HG03039 (cell line): ENCODE data around the gene DDX20.
A peak's percentile ranks its signal among the peaks of the same experiment; 100 is the strongest.
"Not testable (repeated sequence)": the region's sequence is repeated elsewhere in the genome, so short reads cannot be mapped to it uniquely, and the experiment has no call there.

Experiments used
- ATAC-seq: cut with Tn5 transposase; IDR thresholded peaks from one replicate; pipeline ENCODE4 v1.9.1; 2021; ENCODE audit warnings: mild to moderate bottlenecking, moderate library complexity; ENCODE audit not compliant: unreplicated experiment

The DDX20 gene

DNA sequence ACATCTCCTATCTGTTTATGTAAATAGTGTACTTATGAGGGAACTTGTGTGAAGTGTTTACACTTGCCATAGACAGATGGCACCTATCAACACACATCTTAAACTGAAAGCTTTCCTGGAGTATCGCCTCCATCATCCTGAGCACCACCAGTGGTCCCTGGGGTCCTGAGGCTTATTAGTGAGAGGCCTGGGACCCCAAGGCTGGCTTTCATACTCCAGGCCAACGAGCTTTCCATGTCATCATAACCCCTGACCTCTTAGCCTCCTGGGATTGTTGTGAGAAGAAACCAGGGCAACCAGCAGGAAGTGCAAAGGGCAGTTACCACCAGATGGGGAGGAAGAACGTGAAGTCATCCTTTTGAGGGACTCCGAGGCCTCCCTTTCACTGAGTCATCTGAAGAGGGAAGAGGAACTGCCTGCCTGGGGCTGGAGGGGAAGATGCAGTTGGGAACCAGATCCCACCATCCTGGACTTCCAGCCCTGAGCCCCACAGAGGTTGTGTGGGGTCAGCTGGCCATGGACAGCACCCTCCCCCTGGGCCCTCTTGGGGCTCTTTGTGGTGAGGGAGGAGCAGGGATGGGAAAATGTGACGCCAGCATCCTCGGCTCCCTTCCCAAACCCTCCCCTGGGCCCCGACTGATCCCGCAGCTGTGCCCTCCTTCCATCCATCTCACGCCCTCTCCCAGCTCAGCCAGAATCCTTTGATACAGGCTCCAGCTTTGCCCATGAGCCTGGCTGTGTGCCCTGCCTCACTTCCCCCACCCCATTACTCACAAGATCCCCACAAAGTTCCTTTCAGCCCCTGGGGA is 22.3 kb upstream of the DDX20 start:
- ATAC-seq = no peak

DNA sequence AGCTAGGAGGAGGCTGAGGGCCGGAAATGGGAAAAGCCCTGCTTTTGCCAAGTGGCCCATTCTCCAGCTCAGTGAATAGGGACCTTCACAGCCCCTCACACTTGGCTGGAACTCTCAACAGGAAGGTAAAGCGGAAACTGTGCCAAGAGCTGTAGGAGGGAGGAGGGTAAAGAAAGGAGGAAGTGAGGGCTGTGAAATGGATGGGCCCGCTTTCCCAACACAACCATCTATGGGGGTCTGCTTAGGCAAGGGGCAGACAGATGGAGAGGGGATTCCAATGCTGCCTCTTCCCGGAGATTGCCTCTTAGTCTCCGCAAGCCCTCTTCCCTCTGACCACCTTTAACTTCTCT is 21.7 kb upstream of the DDX20 start:
- ATAC-seq = no peak

DNA sequence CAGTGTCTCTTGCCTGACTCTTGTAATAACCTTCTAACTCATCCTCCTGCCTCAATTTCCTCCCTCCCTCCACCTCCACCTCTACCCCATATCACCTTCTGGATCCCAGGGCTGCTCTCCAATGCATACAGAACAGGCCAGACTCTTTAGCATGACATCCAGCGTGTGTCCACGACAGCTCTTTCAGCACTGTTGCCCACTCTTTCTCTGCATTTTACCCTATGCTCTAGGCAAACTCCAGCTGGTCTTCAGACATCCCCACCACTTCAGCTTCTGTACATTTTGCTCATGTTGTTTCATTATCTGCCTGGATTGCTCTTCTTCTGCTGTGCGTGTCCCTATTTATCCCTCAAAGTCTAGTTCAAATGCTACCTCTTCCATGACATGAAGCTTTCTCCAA is 21.3 kb upstream of the DDX20 start:
- no peak for ATAC-seq

DNA sequence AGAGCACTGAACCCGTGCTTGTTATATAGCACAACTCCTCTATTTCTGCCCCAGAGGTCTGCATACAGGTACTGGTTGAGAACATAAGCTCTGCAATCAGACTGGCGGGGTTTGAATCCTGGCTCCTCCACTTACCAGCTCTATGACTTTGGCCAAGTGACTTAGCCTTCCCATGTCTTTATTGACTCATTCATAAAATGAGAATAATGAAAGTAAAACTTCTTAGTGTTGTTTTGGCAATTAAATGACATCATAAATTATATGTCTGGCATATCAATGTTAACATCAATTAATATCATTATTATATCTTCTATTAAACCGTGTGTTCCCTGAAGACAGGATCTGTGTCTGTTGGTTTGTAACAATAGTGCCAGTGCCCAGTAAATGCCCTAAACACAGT is 20.8 kb upstream of the DDX20 start:
- ATAC-seq = no peak

DNA sequence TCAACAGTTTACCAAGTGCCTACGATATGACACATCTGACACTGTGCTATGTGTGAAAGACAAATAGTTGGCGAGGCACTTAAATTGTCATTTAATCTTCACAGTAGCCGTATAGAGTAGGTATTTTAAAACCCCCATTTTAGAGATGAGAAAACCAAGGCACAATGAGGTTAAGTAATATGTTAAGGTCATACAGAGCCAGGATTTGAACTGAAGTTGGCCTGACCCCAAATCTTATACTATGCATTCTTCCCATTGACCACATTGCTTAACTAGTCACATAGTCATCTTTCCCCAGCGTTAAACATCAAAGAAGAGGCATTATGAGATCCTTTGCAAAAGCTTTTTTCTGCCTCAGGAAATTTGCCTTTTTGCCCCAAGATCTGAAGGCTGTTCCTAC is 20.4 kb upstream of the DDX20 start:
- no peak for ATAC-seq

DNA sequence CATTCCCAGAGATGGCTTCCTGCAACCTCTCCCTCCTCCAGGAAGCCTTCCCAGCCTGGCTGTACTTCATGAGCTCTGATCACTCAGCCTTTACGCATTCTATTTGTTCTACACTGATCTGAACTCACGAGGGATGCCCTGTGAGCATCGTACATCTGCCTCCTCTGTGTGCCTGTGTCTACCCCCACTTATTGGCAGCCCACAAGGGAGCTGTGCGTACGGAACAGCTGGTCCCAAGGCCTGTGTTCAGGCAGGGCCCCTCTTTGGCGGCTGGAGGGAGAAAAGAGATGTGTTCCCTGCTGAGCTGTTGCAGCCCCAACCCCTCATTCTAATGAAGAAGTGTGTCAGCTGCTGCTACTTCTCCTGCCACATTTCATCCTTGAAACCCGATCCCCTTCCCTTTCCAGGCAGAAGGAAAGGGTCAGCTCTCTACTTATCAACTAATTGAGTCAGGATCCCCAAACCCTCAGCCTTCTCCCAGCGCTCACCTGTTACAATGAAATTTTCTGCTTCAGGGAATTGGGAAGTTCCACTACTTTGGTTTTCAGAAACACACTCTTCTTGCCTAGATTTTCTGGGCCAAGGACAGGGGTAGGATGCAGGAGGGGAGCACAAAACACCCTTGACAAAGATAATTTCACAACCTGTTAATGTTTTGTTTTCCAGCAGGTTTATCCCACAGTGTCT is 19.7 kb upstream of the DDX20 start:
- ATAC-seq = no peak

DNA sequence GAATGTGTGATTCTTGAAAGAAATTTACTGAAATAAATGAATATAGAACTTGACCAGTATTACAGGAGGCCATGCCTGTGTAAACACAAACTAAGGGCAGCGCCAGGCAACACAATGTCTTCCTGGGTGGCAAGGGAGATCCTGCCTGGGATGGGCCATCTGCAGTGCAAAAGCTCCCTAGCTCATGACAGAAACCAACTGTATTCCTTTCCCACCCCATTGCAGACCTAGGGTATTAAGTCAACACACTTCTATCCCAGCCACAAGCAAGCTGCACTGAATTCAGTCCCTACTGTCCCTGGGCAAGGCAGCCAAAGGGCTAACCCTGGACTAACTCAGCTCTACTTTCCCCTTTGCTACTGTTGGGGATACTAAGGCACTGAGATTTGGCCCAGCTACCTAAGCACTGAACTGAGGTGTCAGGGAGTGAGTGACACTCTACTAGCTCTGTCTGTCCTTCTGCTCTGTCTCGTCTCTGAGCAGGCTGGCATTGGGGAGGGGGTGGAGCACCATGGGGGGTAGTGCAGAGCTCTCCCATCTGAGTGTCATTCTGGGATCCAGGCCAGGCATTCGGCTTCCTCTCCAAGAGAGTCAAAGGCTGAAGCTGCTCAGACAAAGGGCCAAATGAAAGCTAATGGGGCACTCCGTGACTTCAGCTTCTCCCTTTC is 19.0 kb upstream of the DDX20 start:
- ATAC-seq = no peak

DNA sequence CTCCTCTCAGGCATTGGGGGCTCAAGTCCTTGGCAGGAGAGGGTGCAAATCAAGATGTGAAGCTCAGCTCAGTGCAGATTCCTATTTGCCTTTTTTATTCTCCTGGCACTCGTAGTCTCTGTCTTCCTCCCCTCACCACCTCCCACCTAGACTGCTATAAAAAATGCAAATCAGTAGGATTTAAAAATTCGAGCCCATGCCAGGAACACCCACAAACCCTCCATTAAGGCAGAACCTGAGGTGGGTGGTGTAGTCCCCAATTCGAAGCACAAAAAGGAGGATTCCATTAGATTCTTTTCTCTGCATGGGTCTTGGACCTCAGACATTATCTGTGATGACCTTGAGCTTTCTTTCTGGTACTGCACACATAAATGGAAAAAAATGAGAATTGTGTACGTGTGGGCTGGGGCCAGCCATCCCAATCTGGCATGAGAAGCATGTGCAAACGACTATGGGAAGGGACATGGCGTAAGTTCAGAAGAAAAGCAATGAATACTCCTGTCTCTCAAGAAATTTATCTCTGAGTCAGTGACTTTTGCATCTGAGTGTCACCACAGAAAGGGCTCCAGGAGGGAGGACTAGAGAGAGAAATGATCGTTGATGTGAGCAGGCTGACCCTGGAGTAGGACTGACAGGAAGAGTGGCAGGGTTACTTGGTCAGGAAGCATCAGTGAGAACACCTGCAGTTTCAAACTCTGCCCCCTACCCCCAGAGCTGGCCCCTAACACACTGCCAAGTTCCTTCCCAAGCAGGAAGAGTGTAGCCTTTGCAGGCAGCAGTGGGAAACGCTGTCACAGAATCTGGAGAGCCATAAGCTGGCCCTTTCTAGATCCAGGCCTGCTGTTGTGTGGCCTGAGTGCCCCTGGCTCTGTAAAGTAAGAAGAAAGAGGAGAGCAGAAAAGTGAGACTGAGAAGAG is 18.2 kb upstream of the DDX20 start:
- ATAC-seq = no peak

DNA sequence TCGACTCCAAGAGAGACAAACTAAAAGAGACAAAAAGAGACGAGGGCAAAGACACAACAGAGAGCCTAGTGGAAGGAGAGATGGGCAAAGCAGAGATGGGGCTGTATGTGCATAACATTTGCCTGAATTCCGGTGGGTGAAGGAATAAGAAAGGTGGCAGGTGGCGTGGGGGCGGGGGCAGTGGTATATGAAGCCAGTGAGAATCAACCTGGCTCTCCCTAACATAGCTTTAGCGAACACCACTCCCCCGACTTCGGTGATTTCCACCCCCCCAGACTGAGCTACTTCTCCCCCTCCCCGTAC is 17.6 kb upstream of the DDX20 start:
- ATAC-seq = no peak

DNA sequence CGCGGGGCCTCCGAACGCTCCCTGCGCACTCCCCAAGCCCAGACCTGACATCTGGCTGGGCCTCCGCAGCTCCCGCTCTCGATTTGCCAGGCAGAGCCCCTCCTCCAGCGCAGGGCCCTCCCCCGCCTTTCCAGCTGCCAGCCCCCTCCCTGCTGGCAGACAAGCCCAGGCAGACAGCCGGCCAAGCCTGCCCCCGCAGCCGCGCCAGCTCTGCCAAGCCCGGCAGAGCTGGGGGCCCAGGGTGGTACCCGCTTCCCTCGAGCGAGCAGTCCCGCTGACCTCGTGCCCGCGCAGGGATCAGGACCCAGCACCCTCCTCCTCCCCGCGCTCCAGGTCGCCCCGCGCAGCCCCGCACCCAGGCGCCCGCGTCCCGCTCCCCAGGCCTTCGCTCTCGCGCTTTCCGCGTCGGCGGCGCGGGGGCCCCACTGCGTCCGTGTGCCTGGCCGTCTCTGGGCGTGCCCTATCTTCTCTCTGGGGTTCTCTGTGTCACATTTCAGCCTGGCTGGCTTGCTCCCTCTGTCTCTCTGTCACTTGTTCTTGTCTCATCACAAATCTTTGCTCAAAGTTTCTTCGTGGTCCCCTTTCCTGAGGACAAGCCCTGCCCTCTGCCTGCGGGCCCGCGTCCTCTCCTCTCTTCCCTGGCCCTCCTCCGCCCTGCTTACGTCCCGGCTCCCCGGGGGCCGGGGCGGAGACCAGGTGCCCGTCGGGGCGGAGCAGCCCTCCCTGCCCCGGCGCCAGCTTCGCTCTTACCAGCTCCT is 17.1 kb upstream of the DDX20 start:
- peak; percentile 32 for ATAC-seq

DNA sequence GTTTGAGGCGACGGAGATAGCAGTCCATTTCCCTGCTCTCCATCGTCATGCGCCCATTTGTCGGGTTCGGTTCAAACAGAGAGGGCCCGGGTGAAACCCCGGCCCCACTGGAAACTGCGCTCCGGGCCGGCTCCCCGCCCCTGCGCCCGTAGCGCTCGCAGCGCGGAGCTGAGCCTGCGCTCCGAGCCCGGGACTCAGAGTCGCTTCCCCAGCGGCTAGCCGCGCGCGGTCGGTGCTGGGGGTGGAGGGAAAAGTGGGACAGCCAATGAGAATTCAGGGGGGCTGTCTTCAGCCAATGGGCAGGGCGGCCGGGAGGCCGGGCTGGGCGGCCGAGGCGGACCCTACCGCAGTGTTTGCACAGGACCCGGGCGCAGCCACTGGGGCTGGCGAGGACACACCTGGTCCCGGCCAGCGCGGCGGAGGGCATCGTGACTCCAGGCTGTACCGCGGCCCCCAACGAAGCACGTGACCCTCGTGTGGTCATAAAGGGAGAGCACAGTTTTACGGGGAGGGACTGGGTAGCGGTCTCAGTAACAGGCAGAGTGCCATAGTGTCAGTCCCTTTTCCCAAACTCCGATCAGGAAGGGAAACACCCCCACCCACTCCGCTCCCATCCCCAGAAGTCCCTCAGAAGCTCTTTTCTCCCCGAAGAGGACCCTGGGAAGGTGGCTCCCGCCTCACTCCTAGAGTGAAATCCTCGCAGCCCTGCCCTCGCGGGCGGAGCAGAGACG is 16.3 kb upstream of the DDX20 start, which contains the start of gene INKA2:
TSS of gene INKA2 (minus strand) at position 202 of the 731 bp plus-strand sequence. CDS start at position 49, 153 bp downstream.
- ATAC-seq = peak; percentile 81

DNA sequence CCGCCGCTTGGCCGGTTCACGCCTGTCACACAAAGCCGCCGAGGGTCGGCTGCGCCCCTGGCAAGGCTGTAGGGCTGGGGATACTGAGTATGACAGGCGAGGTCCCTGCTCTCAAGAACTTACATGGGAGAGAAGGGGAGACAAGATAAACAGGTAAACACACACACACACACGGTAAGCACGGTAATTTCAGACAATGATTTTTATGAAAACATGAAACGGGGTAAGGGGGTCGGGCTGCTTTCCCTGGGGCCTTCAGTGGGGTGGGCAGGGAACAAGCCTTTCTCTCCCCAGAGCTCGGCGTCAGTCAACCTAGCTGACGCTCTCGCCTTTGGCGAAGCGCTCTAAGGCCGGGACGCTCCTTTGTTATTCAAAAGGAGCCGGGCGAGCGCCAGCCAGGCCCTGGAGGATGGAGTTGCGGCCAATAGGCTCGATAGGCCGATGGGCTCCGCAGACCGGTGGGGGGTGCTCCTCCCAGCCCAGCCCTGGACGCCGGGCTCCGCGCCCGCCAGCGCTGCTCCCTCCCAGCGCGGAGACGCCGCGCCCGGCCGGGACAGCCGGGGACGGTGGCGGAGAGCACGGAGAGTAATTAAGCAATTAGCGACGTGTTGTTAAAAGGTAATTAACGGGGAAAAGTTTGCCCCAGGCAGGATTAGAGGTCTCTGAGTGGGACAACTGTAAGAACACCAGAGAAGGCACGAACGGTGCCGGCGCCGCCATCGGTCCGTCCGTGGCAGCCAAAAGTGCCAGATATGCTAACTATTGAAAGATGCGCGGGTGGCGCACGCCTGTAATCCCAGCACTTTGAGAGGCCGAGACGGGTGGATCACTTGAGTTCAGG is 15.6 kb upstream of the DDX20 start:
- no peak for ATAC-seq

DNA sequence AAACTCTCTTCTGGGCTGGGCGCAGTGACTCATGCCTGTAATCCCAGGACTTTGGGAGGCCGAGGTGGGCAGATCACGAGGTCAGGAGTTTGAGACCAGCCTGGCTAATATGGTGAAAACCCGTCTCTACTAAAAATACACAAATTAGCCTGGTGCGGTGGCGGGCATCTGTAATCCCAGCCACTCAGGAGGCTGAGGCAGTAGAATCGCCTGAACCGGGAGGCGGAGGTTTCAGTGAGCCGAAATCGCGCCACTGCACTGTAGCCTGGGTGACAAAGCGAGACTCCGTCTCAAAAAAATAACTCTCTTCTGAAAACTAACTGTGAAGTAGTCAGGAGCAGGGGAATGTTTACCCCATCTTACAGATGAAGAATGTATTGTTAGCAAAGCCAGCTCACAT is 13.4 kb upstream of the DDX20 start:
- not testable (repeated sequence) for ATAC-seq

DNA sequence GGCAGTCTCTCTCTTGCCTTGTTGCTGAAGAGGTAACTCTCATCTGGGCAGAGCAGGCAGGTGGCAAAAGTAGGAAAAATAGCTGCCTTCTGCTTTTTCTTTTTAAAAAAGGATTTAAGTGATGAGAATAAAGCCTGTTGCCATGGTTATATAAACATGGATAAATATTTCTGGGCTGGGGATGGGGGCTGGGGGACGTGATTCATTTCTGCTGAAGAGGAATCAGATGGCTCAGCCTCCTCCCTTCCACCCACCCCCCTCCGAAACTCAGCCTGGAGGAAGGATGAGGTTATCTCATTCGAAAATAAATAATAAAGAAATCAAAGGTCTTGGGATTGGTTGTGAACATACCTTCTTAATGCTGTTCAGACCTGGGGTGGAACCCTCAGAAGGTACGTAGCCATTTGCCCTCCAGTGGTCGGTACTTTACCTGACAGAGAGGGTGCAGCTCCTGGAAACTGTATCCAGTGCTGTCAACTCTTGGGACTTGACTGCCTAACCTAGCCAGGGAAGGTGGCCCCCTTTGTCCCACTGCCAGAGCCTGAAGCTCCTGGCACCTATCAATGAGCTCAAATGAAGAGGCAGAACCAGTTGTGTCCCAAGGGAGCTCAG is 12.7 kb upstream of the DDX20 start:
- ATAC-seq = no peak

DNA sequence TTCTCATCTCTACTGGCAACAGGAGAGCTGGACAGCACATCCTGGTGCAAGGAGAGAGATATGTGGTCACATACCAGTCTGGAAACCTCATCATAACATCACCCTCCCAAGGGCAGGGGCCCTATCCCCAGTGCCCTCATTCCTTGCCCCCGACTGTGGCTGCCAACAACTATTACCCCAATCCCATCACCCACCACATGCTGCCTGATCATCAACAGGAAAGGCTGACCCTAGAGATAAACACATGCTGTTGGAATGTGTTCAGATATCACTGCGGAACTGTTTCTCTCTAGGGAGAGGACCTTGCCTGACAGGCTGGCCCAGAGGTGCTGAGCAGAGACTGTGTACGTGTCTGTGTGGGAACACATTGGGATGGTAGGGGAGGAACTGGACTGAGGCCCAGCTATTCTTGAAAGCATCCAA is 12.0 kb upstream of the DDX20 start:
- no peak for ATAC-seq

DNA sequence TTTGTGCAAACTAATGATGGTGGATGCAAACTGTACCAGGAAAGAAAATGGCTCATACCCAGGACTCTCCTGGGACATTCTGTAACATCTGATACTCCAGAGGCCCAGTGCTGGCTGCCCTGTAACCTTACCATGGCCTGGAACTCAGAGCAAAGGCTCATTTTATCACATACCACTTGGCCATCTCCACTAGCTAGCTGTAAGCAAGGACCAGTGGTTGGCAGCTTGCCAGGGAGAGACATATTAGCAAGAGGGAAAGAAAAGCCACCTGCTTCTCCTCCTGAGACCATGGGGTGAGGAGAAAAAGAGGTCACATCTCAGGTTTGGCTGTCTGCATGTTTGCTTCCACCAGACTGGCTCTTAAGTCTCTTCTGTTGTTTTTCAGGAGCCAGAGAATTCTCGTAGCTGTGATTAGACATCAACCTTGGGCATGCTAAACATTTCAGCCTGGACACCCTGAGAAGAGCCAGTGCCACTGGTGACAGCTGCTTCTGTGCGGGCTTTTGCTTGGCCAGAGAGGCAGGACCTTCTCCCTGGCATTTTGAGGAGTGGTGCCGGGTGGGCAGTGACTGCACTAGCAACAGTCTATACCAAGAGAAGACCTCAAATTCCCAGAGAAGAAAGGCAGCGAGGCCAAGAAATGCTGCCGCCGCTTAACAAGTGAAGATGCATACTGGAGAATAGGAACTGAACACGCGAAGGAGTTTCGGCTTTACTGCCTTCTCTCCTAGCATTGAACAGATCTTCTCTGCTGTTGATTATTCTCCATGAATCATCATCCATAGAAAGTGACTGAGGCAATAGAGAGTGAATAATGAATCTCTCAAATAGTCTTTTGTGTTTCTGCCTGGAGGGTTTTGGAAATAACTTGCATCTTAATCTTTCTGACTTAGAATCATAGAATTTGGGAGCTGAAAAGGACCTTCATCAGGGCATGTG is 9.8 kb upstream of the DDX20 start:
- ATAC-seq = no peak

DNA sequence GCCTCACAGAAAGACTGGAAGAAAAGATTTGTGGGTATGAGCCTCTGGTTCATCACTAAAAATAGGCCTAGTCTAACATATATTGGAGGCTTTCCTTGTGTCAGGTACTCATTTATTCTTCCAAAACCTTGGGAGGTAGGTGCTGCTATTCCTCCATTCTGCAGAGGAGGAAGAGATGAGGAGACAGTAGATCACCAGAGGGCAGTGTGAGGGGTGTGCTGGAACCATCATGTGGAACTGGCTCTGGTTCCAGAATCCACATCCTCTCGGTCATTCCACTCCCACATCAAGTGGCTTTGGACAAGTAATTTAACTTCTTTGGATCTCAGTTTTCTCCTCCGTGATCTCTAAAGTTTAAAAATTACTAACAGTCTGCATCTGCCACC is 9.1 kb upstream of the DDX20 start:
- ATAC-seq = no peak
